H1 (cell line): ENCODE measurements around the gene ZNF362. TPM values are rescaled to one million over a fixed set of nuclear protein-coding genes. Genes with fewer than 3 reads are reported as not detected.

ENCODE experiments used
- CTCF ChIA-PET: fragments of 300-600 bp; sonication (Branson Sonifier 250); formaldehyde crosslinking; loops from one replicate; lab custom pipeline; 2021; ENCODE audit not compliant: partially characterized antibody; lab: Charles Lee
- POLR2A ChIA-PET: fragments of 300-600 bp; sonication (Branson Sonifier 250); formaldehyde crosslinking; loops from one replicate; lab custom pipeline; 2021; ENCODE audit warnings: inconsistent platforms; ENCODE audit not compliant: partially characterized antibody; lab: Charles Lee
- DNase-seq, 2 experiments: peaks; one replicate each; pipeline versions ENCODE4 v3.0.0 to v3.0.0-alpha.2; 2010 to 2022; ENCODE audit warnings: low spot score in 2 of 2, low read depth in 1 of 2, mixed read lengths in 1 of 2
- FAIRE-seq: peaks from 2 replicates; lab custom pipeline; 2011; peaks lifted over from hg19 to GRCh38; lab: Jason Lieb, UNC
- H2AFZ ChIP-seq: 2 replicates; pipeline ENCODE4 v1.8.1; 2012; ENCODE audit warnings: low read length, inconsistent platforms
- H2AK5ac ChIP-seq: 2 replicates; pipeline ENCODE4 v1.6.1; 2013; ENCODE audit warnings: low read depth, low read length
- H2BK120ac ChIP-seq: replicated peaks from 2 replicates; pipeline ENCODE3; 2013; ENCODE audit warnings: low read depth, low read length, inconsistent platforms
- H2BK12ac ChIP-seq: 2 replicates; pipeline ENCODE4 v1.6.1; 2013; ENCODE audit warnings: low read depth, low read length
- H2BK15ac ChIP-seq: 2 replicates; pipeline ENCODE4 v1.6.1; 2013; ENCODE audit warnings: low read length
- H2BK20ac ChIP-seq: 2 replicates; pipeline ENCODE4 v1.6.1; 2013; ENCODE audit warnings: low read length
- H2BK5ac ChIP-seq: 2 replicates; pipeline ENCODE4 v1.6.1; 2013; ENCODE audit warnings: low read depth, low read length
- H3K14ac ChIP-seq: 2 replicates; pipeline ENCODE4 v1.6.1; 2013; ENCODE audit warnings: inconsistent platforms; ENCODE audit not compliant: insufficient read length
- H3K18ac ChIP-seq: 2 replicates; pipeline ENCODE4 v1.6.1; 2013; ENCODE audit warnings: low read length; ENCODE audit errors: extremely low read depth
- H3K23ac ChIP-seq: 2 replicates; pipeline ENCODE4 v1.6.1; 2013; ENCODE audit warnings: inconsistent platforms; ENCODE audit not compliant: insufficient read length
- H3K23me2 ChIP-seq: 2 replicates; pipeline ENCODE4 v1.6.1; 2013; ENCODE audit warnings: low read depth, low read length
- H3K27ac ChIP-seq: 2 replicates; pipeline ENCODE4 v1.6.1; 2011; ENCODE audit warnings: low read depth, low read length, inconsistent platforms
- H3K27me3 ChIP-seq, 4 experiments: replicated peaks in 1 of 4; 1 replicate in 1 of 4; 2 replicates in 3 of 4; pipeline versions ENCODE4 v1.6.1 to v1.8.1; 2011 to 2013; ENCODE audit warnings: low read length in 3 of 4, mild to moderate bottlenecking in 3 of 4, inconsistent platforms in 2 of 4, mixed read lengths in 2 of 4, moderate library complexity in 1 of 4; ENCODE audit not compliant: control insufficient read depth in 3 of 4, insufficient read depth in 3 of 4; ENCODE audit errors: extremely low read depth in 1 of 4
- H3K36me3 ChIP-seq, 4 experiments: 2 replicates each; pipeline versions ENCODE4 v1.6.1 to v1.8.1; 2011 to 2013; ENCODE audit warnings: mild to moderate bottlenecking in 4 of 4, low read length in 3 of 4, moderate library complexity in 2 of 4, control low read depth in 1 of 4, inconsistent platforms in 1 of 4; ENCODE audit not compliant: insufficient read depth in 4 of 4, control insufficient read depth in 2 of 4
- H3K4ac ChIP-seq: replicated peaks from 2 replicates; pipeline ENCODE3; 2013; ENCODE audit warnings: low read length, low read depth, mixed read lengths, inconsistent platforms; ENCODE audit not compliant: insufficient read length
- H3K4me1 ChIP-seq, 4 experiments: replicated peaks in 1 of 4; 1 replicate in 1 of 4; 2 replicates in 3 of 4; pipeline versions ENCODE4 v1.6.1 to v1.8.1; 2011 to 2013; ENCODE audit warnings: low read length in 3 of 4, inconsistent platforms in 2 of 4, mixed read lengths in 1 of 4; ENCODE audit not compliant: insufficient read depth in 4 of 4, control insufficient read depth in 3 of 4
- H3K4me2 ChIP-seq, 2 experiments: 2 replicates each; pipeline versions ENCODE4 v1.6.1 to v1.8.1; 2011 to 2013; ENCODE audit warnings: low read depth in 2 of 2, low read length in 2 of 2, control low read depth in 1 of 2, inconsistent platforms in 1 of 2, mild to moderate bottlenecking in 1 of 2; ENCODE audit not compliant: insufficient read depth in 1 of 2
- H3K4me3 ChIP-seq, 4 experiments: fragments of 200-600, 300-600 bp in 1 of 4; sonication (generic), shearing (Covaris generic), sonication (Bioruptor Twin) in 1 of 4; 2 replicates each; pipeline versions ENCODE4 v1.5.1 to v1.8.1; 2011 to 2016; ENCODE audit warnings: low read length in 4 of 4, low read depth in 3 of 4, control low read depth in 2 of 4, inconsistent platforms in 2 of 4, mild to moderate bottlenecking in 2 of 4, mixed read lengths in 1 of 4, moderate library complexity in 1 of 4; ENCODE audit not compliant: insufficient read depth in 2 of 4; ENCODE audit errors: extremely low read depth in 1 of 4
- H3K56ac ChIP-seq: replicated peaks from 2 replicates; pipeline ENCODE3; 2013; ENCODE audit warnings: low read depth, mild to moderate bottlenecking, mixed read lengths, low read length, inconsistent platforms; ENCODE audit not compliant: insufficient read length
- H3K79me1 ChIP-seq: 2 replicates; pipeline ENCODE4 v1.6.1; 2013; ENCODE audit warnings: low read depth, low read length, control low read depth
- H3K79me2 ChIP-seq, 2 experiments: 2 replicates each; pipeline versions ENCODE4 v1.6.1 to v1.8.1; 2012 to 2013; ENCODE audit warnings: low read length in 2 of 2, mild to moderate bottlenecking in 2 of 2, inconsistent platforms in 1 of 2; ENCODE audit not compliant: insufficient read depth in 2 of 2, control insufficient read depth in 1 of 2
- H3K9ac ChIP-seq, 4 experiments: replicated peaks in 1 of 4; 1 replicate in 1 of 4; 2 replicates in 3 of 4; pipeline versions ENCODE4 v1.6.1 to v1.8.1; 2011 to 2013; ENCODE audit warnings: low read depth in 3 of 4, low read length in 3 of 4, control low read depth in 2 of 4, mild to moderate bottlenecking in 2 of 4, moderate library complexity in 2 of 4, inconsistent platforms in 1 of 4; ENCODE audit errors: extremely low read depth in 1 of 4
- H3K9me3 ChIP-seq, 2 experiments: 2 replicates each; pipeline versions ENCODE4 v1.6.1 to v1.8.1; 2012 to 2013; ENCODE audit warnings: mild to moderate bottlenecking in 2 of 2, moderate library complexity in 2 of 2, control low read depth in 1 of 2, inconsistent platforms in 1 of 2, low read depth in 1 of 2, low read length in 1 of 2, mixed read lengths in 1 of 2; ENCODE audit not compliant: insufficient read depth in 2 of 2
- H4K20me1 ChIP-seq, 2 experiments: replicated peaks in 1 of 2; 2 replicates each; pipeline versions ENCODE3 to v1.8.1; 2011 to 2013; ENCODE audit warnings: inconsistent platforms in 2 of 2, low read length in 2 of 2, mild to moderate bottlenecking in 1 of 2; ENCODE audit not compliant: insufficient read depth in 2 of 2, control insufficient read depth in 1 of 2
- H4K5ac ChIP-seq: 2 replicates; pipeline ENCODE4 v1.6.1; 2013; ENCODE audit warnings: low read length, low read depth, mixed read lengths, inconsistent platforms; ENCODE audit not compliant: insufficient read length
- H4K8ac ChIP-seq: 2 replicates; pipeline ENCODE4 v1.8.0; 2013; ENCODE audit warnings: mild to moderate bottlenecking, moderate library complexity, low read length, inconsistent platforms; ENCODE audit not compliant: insufficient read depth; ENCODE audit errors: extremely low read depth
- H4K91ac ChIP-seq: replicated peaks from 2 replicates; pipeline ENCODE3; 2013; ENCODE audit warnings: low read length, mixed read lengths, inconsistent platforms; ENCODE audit not compliant: insufficient read length
- JUND ChIP-seq: IDR thresholded peaks from 2 replicates; pipeline ENCODE4 v1.6.1; 2011; ENCODE audit warnings: mild to moderate bottlenecking, improper control_type of control experiment, low read length
- WGBS, 2 experiments: shearing (Covaris generic) in 1 of 2; methylation state at CpG; one replicate each; pipeline versions ENCODE4 v1.1.6 to v1.1.7; 2013 to 2015; ENCODE audit warnings: low lambda C conversion rate in 2 of 2, mixed read lengths in 2 of 2, inconsistent platforms in 1 of 2, low coverage in 1 of 2, missing lambda C conversion rate in 1 of 2; ENCODE audit not compliant: insufficient replicate concordance in 2 of 2, insufficient coverage in 1 of 2, insufficient read length in 1 of 2; ENCODE audit errors: extremely low coverage in 1 of 2, missing lambda C conversion rate in 1 of 2; 5-methylcytosine and 5-hydroxymethylcytosine counted together
- polyA plus RNA-seq, 7 experiments: library from polyadenylated mRNA; depleted of rRNA in 3 of 7; stranded (reverse) in 5 of 7; unstranded in 2 of 7; fragments of >200 nt in 5 of 7; fragments of 200-250 nt in 2 of 7; gene quantifications; 1 replicate in 5 of 7; 2 replicates in 1 of 7; 4 replicates in 1 of 7; pipeline versions ENCODE4 v1.2.1 to v1.2.3, GENCODE V29; 2011 to 2013; ENCODE audit warnings: missing spikeins in 2 of 7, mixed read lengths in 2 of 7
- total RNA-seq: library from RNA; stranded (reverse); fragmentation: NEBNext Ultra II Directional; extraction: Animal tissue kit (Norgen Biotek cat#: 25700); gene quantifications from 2 replicates; pipeline ENCODE4 v1.2.1, GENCODE V29; 2021

ZNF362 gene
- total and polyA plus RNA-seq, 2 of the 8 experiments (the other 6 are each of a cell fraction or from before 2014, with no cell fraction given), result 24.2 to 27.8 TPM

GRCh38 chr1:33260439-33260838, 4.1 kb downstream of the ZNF362 start:
- no peaks in the 10 kb centered on the region; a peak in 1 of 7 replicates for H3K27me3 ChIP-seq
- H2AFZ ChIP-seq, result no peak overlapping the region
- CTCF ChIA-PET, result interaction anchor here (0.7 to 1.3 kb wide), 4 partner anchors 12 to 211 kb away, joined by 3 to 5 read pairs (median 4); no protein-coding TSS in a partner anchor
- peaks cover 0 to 23% (median 10%) of the 10 kb centered on the region in 4 experiments; a peak in 5 of 7 replicates for H3K4me1 ChIP-seq
- H3K23ac ChIP-seq, result no peak overlapping the region
- FAIRE-seq, result no peak
- H2AK5ac ChIP-seq, result no peak overlapping the region
- peaks cover 5 to 11% of the 10 kb centered on the region in 2 experiments for H4K20me1 ChIP-seq
- no peak overlapping the region for H2BK120ac ChIP-seq
- peaks cover 7% of the 10 kb centered on the region for H3K23me2 ChIP-seq
- POLR2A ChIA-PET, result interaction anchor here (0.8 to 2.7 kb wide), 3 partner anchors 8 to 11 kb away, joined by 3 to 12 read pairs (median 7); no protein-coding TSS in a partner anchor
- peaks cover 0 to 2% (median 0%) of the 10 kb centered on the region in 4 experiments; a peak in 1 of 8 replicates for H3K36me3 ChIP-seq
- no peak overlapping the region for H2BK12ac ChIP-seq
- no peak overlapping the region for H4K5ac ChIP-seq
- no peaks in the 10 kb centered on the region for H3K9me3 ChIP-seq
- H3K79me2 ChIP-seq, result peaks cover 0 to 52% of the 10 kb centered on the region in 2 experiments; a peak in 2 of 4 replicates
- H3K56ac ChIP-seq, result no peak overlapping the region
- H3K79me1 ChIP-seq, result peaks cover 29% of the 10 kb centered on the region
- no peak for TF ChIP-seq JUND
- no peak overlapping the region for H3K4me3 ChIP-seq
- H3K4ac ChIP-seq, result no peak overlapping the region
- H4K91ac ChIP-seq, result no peak overlapping the region
- no peak overlapping the region for H3K14ac ChIP-seq
- H3K4me2 ChIP-seq, result no peak overlapping the region
- 88% methylated on average over 5 of the region's 5 CpGs; no CpG with 5 or more reads in 1 of the 2 experiments for WGBS, 2 experiments
- no peak overlapping the region for H3K18ac ChIP-seq
- H4K8ac ChIP-seq, result no peak overlapping the region
- no peak overlapping the region for H2BK20ac ChIP-seq
- no peak overlapping the region for H3K27ac ChIP-seq
- DNase-seq, result no peak
- H3K9ac ChIP-seq, result no peak overlapping the region
- no peak overlapping the region for H2BK5ac ChIP-seq
- no peak overlapping the region for H2BK15ac ChIP-seq
